Parathyroid adenoma (tissue), 2 donors: ENCODE data around the gene KRT6B.

Experiments used
- H2AFZ ChIP-seq: fragments of 300-600 bp; sonication (generic); one replicate; pipeline ENCODE4 v1.7.0; 2017; ENCODE audit warnings: antibody characterized with exemption, mild to moderate bottlenecking
- H3K27ac ChIP-seq: fragments of 300-600 bp; sonication (generic); one replicate; pipeline ENCODE4 v1.7.0; 2017
- H3K27me3 ChIP-seq: fragments of 300-600 bp; sonication (generic); one replicate; pipeline ENCODE4 v1.7.0; 2017; ENCODE audit warnings: low read length; ENCODE audit not compliant: control insufficient read depth, insufficient read depth
- H3K36me3 ChIP-seq: fragments of 300-600 bp; sonication (generic); one replicate; pipeline ENCODE4 v1.7.0; 2017; ENCODE audit warnings: low read length; ENCODE audit not compliant: control insufficient read depth, insufficient read depth
- H3K4me1 ChIP-seq: fragments of 300-600 bp; sonication (generic); one replicate; pipeline ENCODE4 v1.7.0; 2017; ENCODE audit warnings: control low read depth
- H3K4me2 ChIP-seq: fragments of 300-600 bp; sonication (generic); one replicate; pipeline ENCODE4 v1.7.0; 2017; ENCODE audit warnings: low read length
- H3K4me3 ChIP-seq: fragments of 300-600 bp; sonication (generic); one replicate; pipeline ENCODE4 v1.7.0; 2017; ENCODE audit warnings: low read depth, low read length
- H3K79me2 ChIP-seq: fragments of 300-600 bp; sonication (generic); one replicate; pipeline ENCODE4 v1.7.0; 2017; ENCODE audit warnings: control low read depth
- H3K9ac ChIP-seq: fragments of 300-600 bp; sonication (generic); one replicate; pipeline ENCODE4 v1.7.0; 2017; ENCODE audit warnings: mild to moderate bottlenecking
- H3K9me3 ChIP-seq: fragments of 300-600 bp; sonication (generic); one replicate; pipeline ENCODE4 v1.7.0; 2017; ENCODE audit warnings: low read length; ENCODE audit not compliant: control insufficient read depth
- TF ChIP-seq, protein P1 (sequence below): fragments of 300-600 bp; sonication (generic); IDR thresholded peaks from one replicate; pipeline ENCODE4 v1.7.0; 2017; ENCODE audit warnings: antibody characterized with exemption, mild to moderate bottlenecking
- donor health status: primary hyperparathyroidism.

Gene KRT6B

DNA sequence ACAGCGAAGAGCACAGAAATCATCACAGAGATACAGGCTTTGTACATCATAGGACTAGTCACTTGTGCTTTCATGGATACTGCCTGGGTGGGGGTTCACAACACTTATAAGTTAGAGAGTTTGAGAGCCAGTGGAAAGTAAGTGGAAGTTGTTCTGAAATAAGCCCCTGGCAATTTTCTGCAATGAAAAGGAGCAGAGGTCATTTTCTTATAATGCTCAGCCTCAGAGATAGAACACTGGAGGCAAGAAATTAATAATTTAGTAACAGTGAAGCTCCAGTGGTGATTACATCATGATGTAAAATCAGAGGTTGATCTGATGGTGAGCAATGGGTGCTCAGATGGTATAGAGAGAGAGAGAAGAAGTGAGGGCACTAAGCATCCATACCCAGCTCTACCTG is 35.3 kb upstream of the KRT6B start:
- no peak overlapping the region for H3K9ac ChIP-seq
- no peaks in the 10 kb centered on the region for H3K4me1 ChIP-seq
- H3K4me3 ChIP-seq = no peak overlapping the region
- no peaks in the 10 kb centered on the region for H3K36me3 ChIP-seq
- H3K4me2 ChIP-seq = no peak overlapping the region
- H3K27ac ChIP-seq = no peak overlapping the region
- H2AFZ ChIP-seq = no peak overlapping the region
- H3K79me2 ChIP-seq = no peaks in the 10 kb centered on the region
- H3K9me3 ChIP-seq = no peaks in the 10 kb centered on the region
- no peaks in the 10 kb centered on the region for H3K27me3 ChIP-seq
- TF ChIP-seq, protein P1, sequence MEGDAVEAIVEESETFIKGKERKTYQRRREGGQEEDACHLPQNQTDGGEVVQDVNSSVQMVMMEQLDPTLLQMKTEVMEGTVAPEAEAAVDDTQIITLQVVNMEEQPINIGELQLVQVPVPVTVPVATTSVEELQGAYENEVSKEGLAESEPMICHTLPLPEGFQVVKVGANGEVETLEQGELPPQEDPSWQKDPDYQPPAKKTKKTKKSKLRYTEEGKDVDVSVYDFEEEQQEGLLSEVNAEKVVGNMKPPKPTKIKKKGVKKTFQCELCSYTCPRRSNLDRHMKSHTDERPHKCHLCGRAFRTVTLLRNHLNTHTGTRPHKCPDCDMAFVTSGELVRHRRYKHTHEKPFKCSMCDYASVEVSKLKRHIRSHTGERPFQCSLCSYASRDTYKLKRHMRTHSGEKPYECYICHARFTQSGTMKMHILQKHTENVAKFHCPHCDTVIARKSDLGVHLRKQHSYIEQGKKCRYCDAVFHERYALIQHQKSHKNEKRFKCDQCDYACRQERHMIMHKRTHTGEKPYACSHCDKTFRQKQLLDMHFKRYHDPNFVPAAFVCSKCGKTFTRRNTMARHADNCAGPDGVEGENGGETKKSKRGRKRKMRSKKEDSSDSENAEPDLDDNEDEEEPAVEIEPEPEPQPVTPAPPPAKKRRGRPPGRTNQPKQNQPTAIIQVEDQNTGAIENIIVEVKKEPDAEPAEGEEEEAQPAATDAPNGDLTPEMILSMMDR = no peak

- TF ChIP-seq, protein P1 = no peak
- H3K36me3 ChIP-seq = no peaks in the 10 kb centered on the region
- no peak overlapping the region for H2AFZ ChIP-seq
- H3K9me3 ChIP-seq = no peaks in the 10 kb centered on the region
- no peak overlapping the region for H3K27ac ChIP-seq
- no peaks in the 10 kb centered on the region for H3K4me1 ChIP-seq
- no peak overlapping the region for H3K9ac ChIP-seq
- H3K27me3 ChIP-seq = no peaks in the 10 kb centered on the region
- H3K79me2 ChIP-seq = no peaks in the 10 kb centered on the region
- no peak overlapping the region for H3K4me2 ChIP-seq
- H3K4me3 ChIP-seq = no peak overlapping the region
These were observed 34.5 kb upstream of the KRT6B start for GRCh38 chr12:52486166-52487105.

DNA sequence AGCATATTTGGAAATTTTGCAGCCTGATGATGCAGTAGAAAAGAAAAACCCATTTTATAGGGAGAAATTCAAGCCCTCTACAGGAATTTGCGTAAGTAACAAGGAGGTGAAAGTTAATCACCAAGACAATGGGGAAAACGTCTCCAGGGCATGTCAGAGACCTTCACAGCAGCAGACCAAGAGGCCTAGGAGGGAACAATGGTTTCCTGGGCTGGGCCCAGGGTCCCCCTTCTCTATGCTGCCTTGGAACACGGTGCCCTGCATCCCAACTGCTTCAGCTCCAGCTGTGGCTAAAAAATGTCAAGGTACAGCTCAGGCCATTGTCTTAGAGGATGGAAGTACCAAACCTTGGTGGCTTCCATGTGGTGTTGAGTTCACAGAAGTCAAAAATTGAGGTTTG is 28.1 kb upstream of the KRT6B start:
- H3K9ac ChIP-seq = no peak overlapping the region
- no peak overlapping the region for H3K4me2 ChIP-seq
- TF ChIP-seq, protein P1 = no peak

DNA sequence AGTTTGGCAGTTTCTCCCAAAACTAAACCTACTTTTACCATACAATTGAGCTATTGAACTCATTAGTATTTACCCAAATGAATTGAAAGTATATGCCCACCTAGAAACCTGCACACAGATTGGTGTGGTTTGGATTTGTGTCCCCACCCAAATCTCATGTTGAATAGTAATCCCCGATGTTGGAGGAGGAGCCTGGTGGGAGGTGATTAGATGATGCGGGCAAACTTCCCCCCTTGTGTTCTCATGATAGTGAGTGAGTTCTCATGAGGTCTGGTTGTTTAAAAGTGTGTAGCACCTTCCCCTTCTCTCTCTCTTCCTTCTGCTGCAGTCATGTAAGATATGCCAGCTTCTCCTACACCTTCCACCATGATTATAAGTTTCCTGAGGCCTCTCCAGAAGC is 25.7 kb upstream of the KRT6B start:
- no peaks in the 10 kb centered on the region for H3K27me3 ChIP-seq
- no peak overlapping the region for H3K4me2 ChIP-seq
- TF ChIP-seq, protein P1 = no peak
- H3K4me1 ChIP-seq = no peaks in the 10 kb centered on the region
- no peaks in the 10 kb centered on the region for H3K9me3 ChIP-seq
- no peak overlapping the region for H3K4me3 ChIP-seq
- H3K36me3 ChIP-seq = no peaks in the 10 kb centered on the region
- H3K27ac ChIP-seq = no peak overlapping the region
- H2AFZ ChIP-seq = no peak overlapping the region
- H3K9ac ChIP-seq = no peak overlapping the region
- no peaks in the 10 kb centered on the region for H3K79me2 ChIP-seq

More for the DNA sequence above, 28.1 kb upstream of the KRT6B start:
- no peaks in the 10 kb centered on the region for H3K27me3 ChIP-seq
- H3K9me3 ChIP-seq = no peaks in the 10 kb centered on the region
- H3K36me3 ChIP-seq = no peaks in the 10 kb centered on the region
- no peaks in the 10 kb centered on the region for H3K79me2 ChIP-seq
- H3K4me1 ChIP-seq = no peaks in the 10 kb centered on the region
- no peak overlapping the region for H3K27ac ChIP-seq
- H2AFZ ChIP-seq = no peak overlapping the region
- no peak overlapping the region for H3K4me3 ChIP-seq

DNA sequence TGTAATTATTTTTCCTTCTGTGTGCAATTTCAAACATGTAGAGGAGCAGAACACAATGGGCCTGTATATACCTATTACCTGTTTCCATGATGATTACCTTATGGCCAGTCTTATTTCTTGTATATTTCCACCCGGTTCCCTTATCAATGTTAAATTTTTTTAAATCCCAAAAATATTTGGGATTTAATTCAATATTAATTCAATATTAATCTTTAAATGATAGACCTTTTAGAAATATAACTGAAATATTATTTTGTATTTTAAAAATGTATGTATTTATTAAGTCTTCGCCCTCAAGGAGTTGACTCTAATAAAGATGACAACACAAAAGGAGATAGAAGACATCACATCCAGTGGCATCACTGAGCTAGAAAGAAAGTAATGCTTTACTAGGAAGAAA is 22.3 kb upstream of the KRT6B start:
- H3K4me1 ChIP-seq = no peaks in the 10 kb centered on the region
- H3K4me2 ChIP-seq = no peak overlapping the region
- no peaks in the 10 kb centered on the region for H3K27me3 ChIP-seq
- H3K79me2 ChIP-seq = no peaks in the 10 kb centered on the region
- TF ChIP-seq, protein P1 = no peak
- H3K9me3 ChIP-seq = no peaks in the 10 kb centered on the region
- no peaks in the 10 kb centered on the region for H3K36me3 ChIP-seq
- H2AFZ ChIP-seq = no peak overlapping the region
- no peak overlapping the region for H3K27ac ChIP-seq
- H3K9ac ChIP-seq = no peak overlapping the region
- no peak overlapping the region for H3K4me3 ChIP-seq
